Lower lobe of right lung (tissue), 2 donors: ENCODE data around the gene NAALADL2. TPM values are rescaled to one million over a fixed set of nuclear protein-coding genes. Genes with fewer than 3 reads are reported as not detected.

Experiments used
- ATAC-seq, 2 donors: fragments of 200-7000 bp; cut with Tn5 transposase; one replicate each; pipeline ENCODE4 v1.9.1; 2020 to 2022; ENCODE audit warnings: mild to moderate bottlenecking in 2 of 2, moderate library complexity in 2 of 2
- DNase-seq: peaks from one replicate; pipeline ENCODE4 v3.0.0-alpha.2; 2020
- H3K27ac ChIP-seq: fragments of 200-600 bp; one replicate; pipeline ENCODE4 v1.8.0; 2022
- H3K27me3 ChIP-seq: fragments of 200-600 bp; one replicate; pipeline ENCODE4 v1.8.0; 2022; ENCODE audit warnings: low read depth
- H3K36me3 ChIP-seq: fragments of 200-600 bp; one replicate; pipeline ENCODE4 v1.8.0; 2022; ENCODE audit warnings: mild to moderate bottlenecking
- H3K4me1 ChIP-seq: fragments of 200-600 bp; one replicate; pipeline ENCODE4 v1.8.0; 2022
- H3K4me3 ChIP-seq: fragments of 200-600 bp; one replicate; pipeline ENCODE4 v1.8.0; 2022; ENCODE audit warnings: mild to moderate bottlenecking
- H3K9me3 ChIP-seq: fragments of 200-600 bp; one replicate; pipeline ENCODE4 v1.8.0; 2022
- CTCF ChIP-seq: fragments of 200-600 bp; IDR thresholded peaks from one replicate; pipeline ENCODE4 v1.8.0; 2022; ENCODE audit warnings: antibody characterized with exemption, mild to moderate bottlenecking
- intact Hi-C: fragments of 100-400 bp; cut with DNase I; formaldehyde crosslinking; loops from one replicate; pipeline ENCODE4 v1.11.0; 2022
- total RNA-seq: library from RNA; stranded (reverse); fragmentation: NEBNext Ultra II Directional; extraction: Animal tissue kit (Norgen Biotek cat#: 25700); gene quantifications from one replicate; pipeline ENCODE4 v1.2.1, GENCODE V29; 2021
- donor health status: DM: no; HTN: yes; CAD: no; lungs with severe emphysema.

NAALADL2 gene
- total RNA-seq, 1 donor from 2014 or later, result 9.8 TPM

- Histone ChIP-seq H3K4me3 (no peak overlapping the region), H3K27me3 (no peaks in the 10 kb centered on the region), H3K4me1 (no peaks in the 10 kb centered on the region), H3K27ac (no peak overlapping the region), H3K9me3 (no peaks in the 10 kb centered on the region), H3K36me3 (no peaks in the 10 kb centered on the region)
- intact Hi-C loops, result no loop called here
- DNase-seq, result no peak
- ATAC-seq, result no peak
- TF ChIP-seq CTCF, result no peak
Observed at GRCh38 chr3:175242243-175242642, 383.1 kb downstream of the NAALADL2 start.

GRCh38 chr3:175246234-175246633 lies 387.1 kb downstream of the NAALADL2 start:
- no peaks in the 10 kb centered on the region for H3K4me1 ChIP-seq
- no peaks in the 10 kb centered on the region for H3K9me3 ChIP-seq
- no peak for TF ChIP-seq CTCF
- no peaks in the 10 kb centered on the region for H3K36me3 ChIP-seq
- H3K27me3 ChIP-seq, result no peaks in the 10 kb centered on the region
- ATAC-seq, result no peak
- intact Hi-C loops, result no loop called here
- H3K4me3 ChIP-seq, result no peak overlapping the region
- no peak for DNase-seq
- no peak overlapping the region for H3K27ac ChIP-seq

- intact Hi-C loops, result no loop called here
- Histone ChIP-seq H3K36me3 (no peaks in the 10 kb centered on the region), H3K9me3 (no peaks in the 10 kb centered on the region), H3K27ac (no peak overlapping the region), H3K4me1 (no peaks in the 10 kb centered on the region), H3K27me3 (no peaks in the 10 kb centered on the region), H3K4me3 (no peak overlapping the region)
- no peak for TF ChIP-seq CTCF
- ATAC-seq, result no peak
- no peak for DNase-seq
Observed at GRCh38 chr3:175246766-175247165, 387.6 kb downstream of the NAALADL2 start.

GRCh38 chr3:175247629-175248028 lies 388.5 kb downstream of the NAALADL2 start:
- Histone ChIP-seq H3K27me3 (no peaks in the 10 kb centered on the region), H3K4me3 (no peak overlapping the region), H3K9me3 (no peaks in the 10 kb centered on the region), H3K27ac (no peak overlapping the region), H3K4me1 (no peaks in the 10 kb centered on the region), H3K36me3 (no peaks in the 10 kb centered on the region)
- ATAC-seq (no peak), DNase-seq (no peak)
- TF ChIP-seq CTCF, result no peak
- intact Hi-C loops, result no loop called here

- no peak overlapping the region for H3K4me3 ChIP-seq
- H3K36me3 ChIP-seq, result no peaks in the 10 kb centered on the region
- H3K27me3 ChIP-seq, result no peaks in the 10 kb centered on the region
- DNase-seq (no peak), ATAC-seq (no peak)
- intact Hi-C loops, result no loop called here
- H3K4me1 ChIP-seq, result no peaks in the 10 kb centered on the region
- H3K9me3 ChIP-seq, result no peaks in the 10 kb centered on the region
- no peak for TF ChIP-seq CTCF
- H3K27ac ChIP-seq, result no peak overlapping the region
Observed at GRCh38 chr3:175248832-175249231, 389.7 kb downstream of the NAALADL2 start.

GRCh38 chr3:175255698-175256097 lies 396.6 kb downstream of the NAALADL2 start:
- H3K9me3 ChIP-seq, result no peaks in the 10 kb centered on the region
- intact Hi-C loops, result no loop called here
- no peak overlapping the region for H3K4me3 ChIP-seq
- no peaks in the 10 kb centered on the region for H3K27me3 ChIP-seq
- ATAC-seq (peak in 1 of 2 donors; percentile 41), DNase-seq (no peak)
- no peak overlapping the region for H3K27ac ChIP-seq
- no peak for TF ChIP-seq CTCF
- no peaks in the 10 kb centered on the region for H3K36me3 ChIP-seq
- no peaks in the 10 kb centered on the region for H3K4me1 ChIP-seq
